ENCODE results near the gene AGBL1.

The AGBL1 gene

DNA sequence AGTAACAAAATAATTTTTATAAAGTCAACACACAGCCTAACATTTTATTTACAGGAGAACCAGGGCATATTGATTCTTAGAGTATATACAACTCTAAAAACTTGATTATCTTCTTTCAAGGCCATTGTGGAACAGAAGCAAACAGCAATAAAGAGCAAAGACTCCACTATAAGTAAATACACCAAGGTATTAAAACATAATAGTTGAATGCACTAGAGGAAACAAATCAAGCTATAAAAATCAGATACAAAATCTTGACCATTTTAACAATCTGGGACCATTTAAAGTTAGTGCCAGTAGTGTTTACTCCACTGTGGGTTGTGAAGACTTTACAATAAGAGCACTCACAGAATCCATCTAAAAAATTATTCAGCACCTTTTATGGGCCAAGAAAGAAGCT, 323.6 kb downstream of the AGBL1 start:
- CTCF ChIA-PET = no interaction called here
- TF ChIP-seq, protein P1, sequence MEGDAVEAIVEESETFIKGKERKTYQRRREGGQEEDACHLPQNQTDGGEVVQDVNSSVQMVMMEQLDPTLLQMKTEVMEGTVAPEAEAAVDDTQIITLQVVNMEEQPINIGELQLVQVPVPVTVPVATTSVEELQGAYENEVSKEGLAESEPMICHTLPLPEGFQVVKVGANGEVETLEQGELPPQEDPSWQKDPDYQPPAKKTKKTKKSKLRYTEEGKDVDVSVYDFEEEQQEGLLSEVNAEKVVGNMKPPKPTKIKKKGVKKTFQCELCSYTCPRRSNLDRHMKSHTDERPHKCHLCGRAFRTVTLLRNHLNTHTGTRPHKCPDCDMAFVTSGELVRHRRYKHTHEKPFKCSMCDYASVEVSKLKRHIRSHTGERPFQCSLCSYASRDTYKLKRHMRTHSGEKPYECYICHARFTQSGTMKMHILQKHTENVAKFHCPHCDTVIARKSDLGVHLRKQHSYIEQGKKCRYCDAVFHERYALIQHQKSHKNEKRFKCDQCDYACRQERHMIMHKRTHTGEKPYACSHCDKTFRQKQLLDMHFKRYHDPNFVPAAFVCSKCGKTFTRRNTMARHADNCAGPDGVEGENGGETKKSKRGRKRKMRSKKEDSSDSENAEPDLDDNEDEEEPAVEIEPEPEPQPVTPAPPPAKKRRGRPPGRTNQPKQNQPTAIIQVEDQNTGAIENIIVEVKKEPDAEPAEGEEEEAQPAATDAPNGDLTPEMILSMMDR (IDR thresholded peaks at IDR 0.05; ENCODE audit: insufficient read depth, low read length, missing control alignments) = no peak
- no peak for DNase-seq (ENCODE audit: low read depth, low spot score)
- POLR2A ChIA-PET = no interaction called here
- no peak overlapping the region for H3K4me3 ChIP-seq (ENCODE audit: low read depth, low read length)

DNA sequence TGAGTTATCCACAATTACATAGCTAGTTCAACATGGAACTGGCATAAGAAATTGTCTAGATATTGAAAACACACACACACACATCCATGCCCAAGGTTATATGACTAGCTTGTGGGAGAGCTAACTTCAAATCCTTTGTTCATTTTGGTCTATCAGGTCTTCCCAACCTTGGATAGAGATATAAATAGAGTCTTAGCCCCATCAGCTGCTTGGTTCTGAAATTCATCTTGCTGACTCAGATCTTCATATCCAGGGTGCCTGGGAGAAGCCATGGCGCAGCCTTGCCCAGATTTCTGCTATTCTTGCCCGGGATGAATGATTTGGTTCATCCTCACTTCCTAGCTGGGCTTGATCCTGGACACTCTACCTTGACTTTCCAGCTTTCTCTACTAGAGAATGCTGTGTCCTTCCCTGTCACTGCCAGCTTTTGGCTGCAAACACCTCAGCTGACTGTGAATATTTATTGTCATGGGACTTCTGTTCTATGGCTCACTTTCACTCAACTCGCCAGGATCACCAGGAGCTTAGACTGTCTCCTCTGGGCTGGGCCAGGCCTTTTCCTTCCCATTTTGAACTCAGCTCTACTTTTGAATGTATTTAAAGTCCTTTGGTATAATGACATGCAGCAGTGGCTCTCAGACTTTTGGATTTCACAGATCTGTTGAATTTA, 324.4 kb downstream of the AGBL1 start:
- H3K4me3 ChIP-seq (ENCODE audit: low read depth, low read length) = no peak overlapping the region
- TF ChIP-seq, protein P1 (IDR thresholded peaks at IDR 0.05; ENCODE audit: insufficient read depth, low read length, missing control alignments) = no peak
- CTCF ChIA-PET = no interaction called here
- DNase-seq (ENCODE audit: low read depth, low spot score) = no peak
- POLR2A ChIA-PET = no interaction called here

DNA sequence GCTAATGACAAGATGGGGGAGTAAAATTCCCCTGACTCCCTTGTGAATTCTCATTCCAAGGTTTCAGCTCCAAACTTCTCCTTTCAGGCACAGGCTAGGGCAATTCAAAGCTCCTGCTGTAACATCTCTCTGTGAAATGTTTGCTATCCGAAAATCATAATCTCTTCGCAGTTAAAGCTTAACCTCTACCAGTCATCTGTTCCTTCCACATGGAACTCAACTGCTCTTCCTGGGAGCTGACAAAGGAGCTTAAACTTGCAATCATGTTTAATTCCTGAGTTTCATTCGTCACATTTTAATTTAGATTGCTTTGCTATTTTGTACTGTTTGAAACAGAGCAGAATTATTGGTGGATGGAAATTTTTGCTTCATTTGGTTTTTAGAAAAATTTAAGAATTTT, 328.6 kb downstream of the AGBL1 start:
- CTCF ChIA-PET = no interaction called here
- POLR2A ChIA-PET = no interaction called here
- H3K4me3 ChIP-seq (ENCODE audit: low read depth, low read length) = no peak overlapping the region
- no peak for DNase-seq (ENCODE audit: low read depth, low spot score)
- TF ChIP-seq, protein P1 (IDR thresholded peaks at IDR 0.05; ENCODE audit: insufficient read depth, low read length, missing control alignments) = no peak

DNA sequence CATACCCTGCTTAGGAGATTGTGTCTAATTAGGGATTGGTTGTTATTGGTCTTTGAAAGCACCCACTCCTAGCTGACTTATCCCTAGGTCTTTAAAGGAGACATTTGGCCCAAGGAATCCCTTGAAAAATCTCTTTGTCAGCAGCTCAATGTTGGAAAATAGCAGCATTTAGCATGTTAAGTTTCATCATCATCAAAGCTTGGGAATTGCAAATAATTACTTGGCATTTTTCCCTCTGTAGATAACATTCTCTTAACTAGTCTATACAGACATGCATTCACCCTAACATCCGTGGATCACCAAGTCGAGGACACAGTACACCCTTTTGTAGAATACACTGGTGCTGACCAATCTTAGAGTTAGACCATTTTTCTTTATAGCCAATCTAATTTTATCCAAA, 332.2 kb downstream of the AGBL1 start:
- no peak overlapping the region for H3K4me3 ChIP-seq (ENCODE audit: low read depth, low read length)
- no peak for DNase-seq (ENCODE audit: low read depth, low spot score)
- TF ChIP-seq, protein P1 (IDR thresholded peaks at IDR 0.05; ENCODE audit: insufficient read depth, low read length, missing control alignments) = no peak
- ChIA-PET POLR2A (no interaction called here), CTCF (no interaction called here)

DNA sequence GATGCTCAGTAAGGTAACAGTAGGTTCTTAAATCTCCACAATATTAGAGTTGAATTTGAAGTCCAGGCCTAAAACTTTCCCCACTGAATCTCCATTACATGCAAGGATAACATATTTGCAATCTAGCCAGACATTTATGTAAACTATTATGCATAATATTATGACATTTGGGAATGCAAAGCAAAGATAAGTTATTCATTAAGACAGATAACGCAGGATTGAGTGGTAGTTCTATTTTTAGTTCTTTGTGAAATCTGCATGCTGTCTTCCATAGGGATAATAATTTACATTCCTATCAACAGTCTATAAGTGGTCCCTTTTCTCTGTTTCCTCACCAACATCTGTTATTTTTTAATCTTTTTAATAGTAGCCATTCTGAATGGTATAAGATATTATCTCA, 333.5 kb downstream of the AGBL1 start:
- ChIA-PET POLR2A (no interaction called here), CTCF (no interaction called here)
- no peak overlapping the region for H3K4me3 ChIP-seq (ENCODE audit: low read depth, low read length)
- DNase-seq (ENCODE audit: low read depth, low spot score) = no peak
- TF ChIP-seq, protein P1 (IDR thresholded peaks at IDR 0.05; ENCODE audit: insufficient read depth, low read length, missing control alignments) = no peak

DNA sequence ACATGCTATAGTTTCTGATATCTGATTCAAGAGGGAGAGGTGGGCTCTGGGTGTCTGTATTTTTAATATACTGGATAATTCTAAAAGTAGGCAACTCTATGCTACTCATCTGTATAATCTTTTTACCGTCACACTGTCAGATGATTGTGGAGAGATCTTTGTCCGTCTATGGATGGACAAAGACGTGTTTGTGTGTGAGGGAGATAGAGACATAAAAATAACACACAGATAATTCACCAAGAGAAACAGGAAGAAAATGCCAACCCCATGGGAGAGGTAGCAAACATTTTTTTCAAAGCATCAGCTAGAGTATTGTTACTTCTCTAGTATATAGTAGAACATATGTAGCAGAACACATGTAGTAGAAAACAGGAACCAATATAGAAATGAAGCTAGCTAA, 346.1 kb downstream of the AGBL1 start:
- ChIA-PET POLR2A (no interaction called here), CTCF (no interaction called here)
- DNase-seq (ENCODE audit: low read depth, low spot score) = no peak
- H3K4me3 ChIP-seq (ENCODE audit: low read depth, low read length) = no peak overlapping the region
- TF ChIP-seq, protein P1 (IDR thresholded peaks at IDR 0.05; ENCODE audit: insufficient read depth, low read length, missing control alignments) = no peak
